ENCODE results near the gene NIN.
"Not testable (repeated sequence)": the region's sequence is repeated elsewhere in the genome, so short reads cannot be mapped to it uniquely, and the experiment has no call there.

Gene NIN

GRCh38 chr14:50705026-50705593 lies 125.9 kb downstream of the NIN start:
- DNase-seq = no peak

- no peak for DNase-seq
These were observed 126.4 kb downstream of the NIN start for GRCh38 chr14:50704454-50705010.

- no peak for DNase-seq
These were observed 133.2 kb downstream of the NIN start for GRCh38 chr14:50697659-50698290.

DNA sequence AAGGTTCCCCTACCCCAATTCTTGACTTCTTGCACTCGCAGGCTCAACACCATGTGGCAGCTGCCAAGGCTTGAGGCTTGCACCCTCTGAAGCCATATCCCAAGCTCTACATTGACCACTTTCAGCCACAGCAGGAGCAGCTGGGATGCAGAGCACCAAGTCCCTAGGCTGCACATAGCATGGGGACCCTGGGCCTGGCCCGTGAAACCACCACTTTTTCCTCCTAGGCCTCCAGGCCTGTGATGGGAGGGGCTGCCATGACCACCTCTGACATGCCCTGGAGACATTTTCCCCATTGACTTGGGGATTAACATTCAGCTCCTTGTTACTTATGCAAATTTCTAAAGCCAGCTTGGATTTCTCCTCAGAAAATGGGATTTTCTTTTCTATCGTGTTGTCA lies 136.7 kb downstream of the NIN start:
- DNase-seq = not testable (repeated sequence)

DNA sequence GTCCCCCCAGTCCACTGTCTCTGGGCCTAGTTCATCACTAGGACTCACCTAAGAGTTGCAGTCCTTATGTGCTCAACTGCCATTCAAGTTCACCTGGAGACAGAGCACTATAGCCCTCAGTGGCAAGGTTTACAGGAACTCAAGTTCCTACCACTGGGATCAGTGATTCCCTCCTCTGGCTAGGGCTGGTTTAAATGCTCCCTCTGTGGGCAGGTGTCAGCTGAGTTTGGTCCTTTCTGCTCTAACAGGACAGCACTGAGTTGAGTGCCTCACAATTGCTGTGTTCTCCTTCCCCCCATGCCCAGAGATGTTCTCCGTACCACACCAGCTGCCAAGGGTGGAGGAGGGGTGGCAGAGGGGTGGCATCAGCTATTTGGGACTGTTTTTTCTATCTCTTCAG lies 142.1 kb downstream of the NIN start:
- DNase-seq = no peak

DNA sequence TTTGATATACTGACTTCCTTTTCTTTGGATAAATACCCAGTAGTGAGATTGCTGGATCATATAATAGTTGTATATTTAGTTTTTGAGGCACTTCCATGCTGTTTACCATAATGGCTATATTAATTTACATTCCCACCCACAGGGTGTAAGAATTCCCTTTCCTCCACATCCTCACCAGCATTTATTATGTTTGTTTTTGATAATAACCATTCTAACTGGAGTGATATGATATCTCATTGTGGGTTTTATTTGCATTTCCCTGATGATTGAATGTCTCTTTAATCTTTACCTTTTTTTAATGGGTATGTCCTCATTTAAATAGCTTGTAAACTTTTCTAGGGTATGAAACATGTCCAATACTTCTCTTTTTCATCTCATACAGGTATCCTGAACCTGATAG lies 151.3 kb downstream of the NIN start:
- no peak for DNase-seq

- no peak for DNase-seq
These were observed 152.8 kb downstream of the NIN start for GRCh38 chr14:50678163-50678562.

GRCh38 chr14:50677527-50678063 lies 153.4 kb downstream of the NIN start:
- DNase-seq = no peak

DNA sequence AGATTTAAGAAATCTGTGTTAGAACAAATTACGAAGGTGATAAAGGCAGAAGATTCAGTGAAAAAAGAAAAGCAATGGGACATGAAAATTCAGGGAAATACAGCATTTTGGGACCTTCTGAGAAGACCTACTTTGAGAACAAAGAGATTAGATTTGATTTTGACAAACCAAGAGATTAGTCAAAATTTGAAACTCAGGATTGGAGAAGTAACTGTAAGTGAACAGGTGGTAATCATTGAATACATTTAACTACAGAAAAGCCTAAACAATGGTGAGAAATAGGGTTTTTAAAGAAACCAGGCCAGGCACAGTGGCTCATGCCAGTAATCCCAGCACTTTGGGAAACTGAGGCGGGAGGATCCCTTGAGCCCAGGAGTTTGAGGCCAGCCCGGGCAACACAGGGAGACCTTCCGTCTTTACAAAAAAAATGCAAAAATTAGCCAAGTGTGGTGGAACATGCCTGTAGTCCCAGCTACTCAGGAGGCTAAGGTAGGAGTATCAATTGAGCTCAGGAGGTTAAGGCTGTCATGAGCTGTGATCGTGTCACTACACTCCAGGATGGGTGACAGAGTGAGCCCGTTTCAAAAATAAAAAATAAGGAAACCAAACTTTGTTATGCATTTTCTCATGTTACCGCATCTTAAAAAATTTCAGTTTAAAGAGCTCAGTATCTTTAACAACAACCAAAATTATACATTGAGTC lies 154.0 kb downstream of the NIN start:
- no peak for DNase-seq

GRCh38 chr14:50675597-50675996 lies 155.4 kb downstream of the NIN start:
- DNase-seq = no peak

- DNase-seq = no peak
These were observed 160.1 kb downstream of the NIN start for GRCh38 chr14:50670866-50671256.

DNA sequence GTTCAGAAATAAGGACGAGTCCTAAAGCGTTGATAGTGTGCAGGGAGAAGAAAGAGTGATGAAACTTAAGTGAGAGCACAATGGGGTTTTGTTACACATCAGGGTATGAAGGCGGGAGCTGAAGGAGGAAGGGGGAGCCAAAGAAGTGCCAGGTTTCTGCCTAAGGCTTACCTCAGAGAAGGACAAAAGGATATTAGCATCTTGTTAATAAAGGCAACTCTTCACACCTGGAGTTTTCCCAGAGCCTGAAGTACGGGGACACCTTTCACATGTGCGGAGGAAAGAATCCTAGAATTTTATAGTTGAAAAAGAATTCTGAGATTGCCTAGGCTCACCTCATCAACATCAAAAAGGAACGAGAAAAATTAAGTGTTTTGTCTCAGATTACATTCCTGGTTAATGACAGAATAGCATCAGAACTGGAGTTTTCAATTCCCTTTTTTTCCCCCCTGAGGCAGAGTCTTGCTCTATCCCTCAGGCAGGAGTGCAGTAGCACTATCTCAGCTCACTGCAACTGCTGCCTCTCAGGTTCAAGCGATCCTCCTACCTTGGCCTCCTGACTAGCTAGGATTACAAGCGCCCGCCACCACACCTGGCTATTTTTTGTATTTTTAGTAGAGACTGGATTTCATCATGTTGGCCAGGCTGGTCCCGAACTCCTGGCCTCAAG lies 160.6 kb downstream of the NIN start:
- no peak for DNase-seq
